ENCODE measurements around the gene CDH8. TPM values are rescaled to one million over a fixed set of nuclear protein-coding genes. Genes with fewer than 3 reads are reported as not detected.

CDH8 gene
- total RNA-seq, 1 experiment from 2014 or later: 2.5 TPM

- Histone ChIP-seq H3K4me1 (ENCODE audit: control insufficient read depth in 1 of 2, insufficient read depth in 2 of 2, low read length in 2 of 2) (no peaks in the 10 kb centered on the region), H3K9me2 (ENCODE audit: insufficient read depth) (no peaks in the 10 kb centered on the region), H4K20me1 (ENCODE audit: insufficient read depth) (no peaks in the 10 kb centered on the region), H3K4me3 (replicated peaks in 1 of 2; ENCODE audit: low read depth in 1 of 2, low read length in 2 of 2) (no peak overlapping the region), H2AFZ (ENCODE audit: low read depth, low read length, poor library complexity, severe bottlenecking) (no peak overlapping the region), H3K4me2 (ENCODE audit: low read length) (no peak overlapping the region), H3K27me3 (ENCODE audit: insufficient read depth, low read length) (no peaks in the 10 kb centered on the region), H3K9ac (ENCODE audit: low read length) (no peak overlapping the region), H3K36me3 (ENCODE audit: control insufficient read depth in 1 of 2, insufficient read depth in 2 of 2, low read length in 2 of 2) (no peaks in the 10 kb centered on the region), H3K79me2 (ENCODE audit: insufficient read depth, low read length) (no peaks in the 10 kb centered on the region), H3K9me3 (ENCODE audit: control insufficient read depth in 1 of 2, insufficient read depth in 1 of 2, low read depth in 1 of 2, low read length in 2 of 2) (peaks cover 8 to 35% of the 10 kb centered on the region in 2 experiments; a peak in 2 of 4 replicates), H3K27ac (ENCODE audit: low read depth, low read length) (no peak overlapping the region)
- intact Hi-C loops (cut with micrococcal nuclease): no loop called here
- ChIA-PET RAD21 (ENCODE audit: low non-redundant PET in 1 of 2, low total read pairs in 2 of 2, uncharacterized antibody in 2 of 2, unreplicated experiment in 2 of 2) (no interaction called here), CTCF (no interaction called here), POLR2A (no interaction called here)
- TF ChIP-seq EZH2phosphoT487 (IDR thresholded peaks at IDR 0.05; ENCODE audit: borderline replicate concordance): no peak
- no peak for TF ChIP-seq FOSL1 (IDR thresholded peaks at IDR 0.05; ENCODE audit: low read depth)
- no peak for TF ChIP-seq POLR2A (IDR thresholded peaks at IDR 0.05; ENCODE audit: borderline replicate concordance, extremely low read depth, insufficient read depth, insufficient read length)
- TF ChIP-seq REST (IDR thresholded peaks at IDR 0.05; ENCODE audit: low read depth): no peak
- TF ChIP-seq ZBTB33 (IDR thresholded peaks at IDR 0.05; ENCODE audit: extremely low read depth, insufficient replicate concordance, low read length): no peak
- TF ChIP-seq ZFX (IDR thresholded peaks at IDR 0.05): no peak
- TF ChIP-seq YY1 (IDR thresholded peaks at IDR 0.05; ENCODE audit: extremely low read depth, insufficient replicate concordance, low read depth, low read length): no peak
- TF ChIP-seq TCF7L2 (IDR thresholded peaks at IDR 0.05; ENCODE audit: borderline replicate concordance, extremely low read depth, insufficient read depth, insufficient read length): no peak
- DNase-seq (ENCODE audit: low read depth, low spot score) (no peak), ATAC-seq (no peak)
- BruUV-seq (replicated peaks): no TSS peak
Observed at GRCh38 chr16:61892531-61892930, 143.7 kb downstream of the CDH8 start.
